Activated CD4-positive, alpha-beta T cell treated with anti-CD3 and anti-CD28 coated beads, Interleukin-2, amount 50 U/mL, for 16 hours (primary cell): ENCODE measurements around the gene SLC9A2.

Source experiments
- DNase-seq: peaks from one replicate; pipeline ENCODE4 v3.0.0-alpha.2; 2020

SLC9A2 gene

DNA sequence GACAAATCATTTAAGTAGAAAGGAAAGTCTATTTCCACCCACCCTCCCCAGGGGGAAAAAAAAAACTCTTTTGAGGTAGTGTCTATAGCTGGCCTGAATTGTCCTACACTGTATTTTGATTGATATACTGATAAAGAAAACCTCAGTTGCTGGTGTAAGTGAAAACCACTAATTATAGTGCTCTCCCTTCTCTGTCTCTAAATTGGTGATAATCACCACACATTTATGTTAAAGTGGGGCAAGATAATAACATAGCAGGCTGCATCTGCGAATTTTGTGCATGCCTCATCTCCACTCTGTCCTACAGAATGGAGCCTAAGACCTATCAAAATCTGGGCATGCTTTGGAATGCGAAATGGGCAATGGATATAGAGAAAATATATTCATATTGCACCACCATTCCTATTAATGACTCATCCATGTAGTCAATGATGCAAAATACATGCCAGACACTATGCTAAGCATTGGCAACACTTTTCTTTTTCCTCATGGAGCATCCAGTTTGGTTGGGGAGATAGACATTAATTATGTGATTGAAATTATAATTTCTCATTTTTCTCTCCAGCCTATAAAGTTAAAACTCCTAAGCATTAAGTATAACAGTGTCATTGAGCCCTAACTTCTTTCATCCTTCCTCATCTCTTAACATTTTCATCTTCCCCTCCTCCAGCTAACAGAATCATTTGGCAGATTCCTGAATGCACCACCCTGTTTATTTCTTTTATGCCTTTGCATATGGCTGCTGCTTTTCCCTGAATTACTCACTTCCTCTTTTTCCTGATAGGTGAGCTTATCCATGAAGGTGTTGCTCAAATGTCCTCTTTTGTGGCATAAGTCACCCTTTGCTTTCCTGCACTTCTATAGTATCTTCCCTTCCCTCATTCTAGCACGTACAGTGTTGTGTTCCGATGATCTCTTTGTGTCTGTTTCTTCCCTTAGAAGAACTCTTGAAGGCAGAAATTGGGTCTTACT lies 58.2 kb downstream of the SLC9A2 start:
- DNase-seq = no peak

DNA sequence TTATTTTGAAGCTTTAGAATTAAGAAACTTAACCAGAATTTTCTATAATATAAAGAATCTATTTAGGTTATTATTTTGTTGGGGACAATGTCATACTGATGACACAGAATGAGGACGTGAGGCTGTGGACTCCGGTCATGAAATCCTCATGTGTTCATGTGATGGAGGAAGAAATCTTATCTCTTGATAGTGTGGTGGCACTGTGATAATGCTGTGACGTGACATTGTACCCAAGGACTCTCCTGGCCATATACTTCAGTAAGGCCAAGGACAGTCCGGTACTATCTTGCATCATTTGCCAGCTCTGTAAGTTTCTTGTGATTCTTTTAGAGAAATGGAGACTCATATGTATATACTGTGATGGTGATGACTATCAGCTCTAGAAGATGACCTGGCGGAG lies 59.1 kb downstream of the SLC9A2 start:
- DNase-seq = no peak

DNA sequence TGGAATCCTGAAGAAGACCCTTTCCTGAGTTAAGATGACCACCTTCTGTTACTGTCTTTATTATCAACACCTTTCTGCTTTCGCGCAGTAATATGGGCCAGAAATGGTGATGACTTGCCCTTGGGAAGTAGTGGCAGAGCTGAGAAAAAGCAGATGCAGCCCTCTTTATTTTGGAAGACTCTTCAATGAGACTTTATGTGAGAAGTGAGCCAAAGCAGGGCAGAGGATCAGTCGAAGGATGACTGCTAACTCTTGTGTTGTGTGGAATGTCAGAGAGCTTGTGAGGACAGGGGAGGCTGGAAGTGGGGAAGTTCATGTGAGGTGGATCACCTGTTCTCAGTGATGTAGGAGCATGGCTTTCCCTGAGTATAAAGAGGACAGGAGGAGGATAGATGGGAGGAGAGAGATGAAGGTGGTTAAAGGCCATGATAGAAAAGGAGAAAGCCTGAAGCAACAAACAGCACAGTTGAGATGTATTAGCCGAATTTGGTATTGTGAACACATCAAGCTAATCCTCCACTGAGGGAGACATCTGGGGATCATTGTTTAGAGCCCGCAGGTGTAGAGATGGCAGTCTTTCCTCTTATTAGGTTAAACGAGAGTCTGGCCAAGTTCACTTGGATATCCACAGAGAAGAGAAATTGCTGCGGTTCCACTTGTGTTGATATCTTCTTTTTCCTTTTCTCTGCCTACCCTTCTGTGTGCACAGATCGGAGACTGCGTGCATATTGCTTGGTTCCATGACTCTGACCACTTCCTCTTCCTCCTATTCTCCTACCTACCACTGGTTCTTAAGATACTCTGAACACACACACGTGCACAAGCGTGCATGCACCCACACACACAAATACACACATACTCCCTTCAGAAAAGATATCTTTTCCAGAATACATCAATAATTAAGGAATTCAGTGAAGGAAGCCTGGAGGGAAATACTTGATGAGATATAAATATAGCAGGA lies 67.4 kb downstream of the SLC9A2 start:
- no peak for DNase-seq

DNA sequence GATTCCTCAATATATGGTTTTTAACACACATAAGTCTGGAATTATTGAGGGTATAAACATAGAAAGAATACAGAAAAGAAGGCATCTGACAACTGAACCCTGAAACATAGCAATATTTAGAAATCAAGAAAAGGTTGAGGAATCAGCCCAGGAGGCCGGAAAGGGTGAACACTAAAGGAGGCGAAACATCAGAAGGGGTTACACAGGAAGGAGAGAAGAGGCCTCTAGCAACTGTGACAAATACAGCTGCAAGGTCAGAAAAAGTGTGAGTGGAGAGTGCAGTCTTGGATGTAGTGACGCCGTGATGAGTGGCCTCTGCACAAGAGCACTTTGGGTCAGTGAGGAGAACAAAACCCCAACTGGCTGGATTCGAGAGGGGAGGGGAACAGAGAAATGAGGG lies 70.7 kb downstream of the SLC9A2 start:
- DNase-seq = no peak

DNA sequence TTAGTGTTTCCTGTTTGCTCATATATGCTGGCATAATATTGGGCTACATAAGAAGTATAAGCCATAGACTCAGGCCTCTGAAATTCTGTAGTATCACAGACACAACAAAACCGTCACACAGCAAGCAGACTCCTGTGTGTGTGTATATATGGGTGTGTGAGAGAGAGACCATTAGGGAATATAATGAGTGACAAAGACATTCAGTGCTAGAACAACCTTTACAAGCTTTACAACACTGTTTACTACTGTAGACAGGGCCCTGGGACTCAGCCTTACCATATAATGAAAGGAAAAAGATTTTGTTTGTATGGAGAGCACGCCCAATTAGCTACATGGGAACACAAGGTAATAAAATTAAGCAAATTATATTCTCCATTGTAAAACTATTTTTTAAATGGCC lies 77.1 kb downstream of the SLC9A2 start:
- no peak for DNase-seq

DNA sequence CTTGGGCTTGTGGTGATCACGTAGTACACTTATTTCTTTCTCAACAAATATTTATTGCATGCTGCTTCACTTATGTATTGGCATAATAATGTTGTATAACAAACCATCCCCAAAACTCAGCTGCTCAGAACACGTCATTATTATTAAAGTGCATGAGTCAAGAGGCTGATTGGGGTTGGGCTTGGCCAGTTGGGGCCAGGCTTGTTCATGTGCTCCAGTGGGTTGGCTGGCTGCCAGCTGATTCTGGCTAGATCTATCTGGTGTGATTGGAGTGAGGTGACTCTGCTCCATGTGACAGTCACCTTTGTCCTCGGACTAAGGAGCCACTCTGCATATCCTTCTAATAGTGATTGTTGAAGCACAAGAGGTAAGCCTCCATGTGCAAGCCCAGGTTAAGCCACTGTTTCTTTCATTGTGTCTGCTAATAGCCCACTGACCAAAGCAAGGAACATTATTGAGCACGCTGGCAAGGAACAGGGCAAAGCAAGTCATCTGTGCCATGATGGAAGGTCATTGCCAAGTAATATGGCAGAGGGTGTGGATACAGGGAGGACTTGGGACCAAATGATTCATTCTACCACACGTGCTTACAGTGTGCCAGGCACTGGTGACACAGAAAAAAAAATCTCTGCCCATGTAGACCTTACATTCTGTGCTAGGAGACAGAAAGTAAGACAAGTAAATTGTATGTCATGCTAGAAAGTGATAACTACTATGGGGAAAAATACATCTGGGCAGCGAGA lies 79.2 kb downstream of the SLC9A2 start:
- no peak for DNase-seq

DNA sequence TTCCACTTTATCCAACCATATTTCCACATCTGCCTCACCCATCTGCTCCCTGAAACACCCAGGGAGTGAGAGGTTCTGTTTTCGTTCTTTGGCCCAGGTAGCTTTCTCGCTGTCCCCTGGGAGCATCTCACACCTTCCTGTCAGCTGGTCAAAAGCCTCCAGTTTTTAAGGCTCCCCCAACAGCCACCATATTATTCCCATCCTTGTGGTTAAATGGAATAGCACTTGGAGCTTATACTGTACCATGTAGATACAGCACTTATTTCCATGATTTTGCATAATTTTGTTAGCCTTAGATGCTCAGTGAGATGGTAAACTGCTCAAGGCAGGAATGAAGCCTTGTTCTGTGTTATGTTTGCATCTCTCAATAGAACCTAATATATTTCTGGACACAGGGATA lies 84.0 kb downstream of the SLC9A2 start:
- no peak for DNase-seq

DNA sequence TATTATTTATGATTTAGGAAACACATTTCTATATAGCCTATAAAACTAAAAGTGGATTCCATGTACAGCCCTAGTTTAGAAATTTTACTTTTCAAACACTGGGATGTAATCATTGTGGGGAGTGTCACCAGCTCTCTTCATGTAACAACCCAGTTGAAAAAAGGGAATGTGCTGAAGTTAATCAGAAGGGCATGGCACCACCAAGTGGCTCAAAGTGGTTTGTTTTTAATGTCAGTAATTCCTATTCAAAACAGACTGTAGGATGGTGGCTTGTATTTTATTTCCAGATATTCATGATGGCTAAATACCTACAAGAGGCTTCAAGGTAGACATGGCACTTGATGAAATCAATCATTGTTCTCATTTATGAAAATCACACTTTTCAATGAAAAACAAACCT lies 84.4 kb downstream of the SLC9A2 start:
- DNase-seq = no peak

DNA sequence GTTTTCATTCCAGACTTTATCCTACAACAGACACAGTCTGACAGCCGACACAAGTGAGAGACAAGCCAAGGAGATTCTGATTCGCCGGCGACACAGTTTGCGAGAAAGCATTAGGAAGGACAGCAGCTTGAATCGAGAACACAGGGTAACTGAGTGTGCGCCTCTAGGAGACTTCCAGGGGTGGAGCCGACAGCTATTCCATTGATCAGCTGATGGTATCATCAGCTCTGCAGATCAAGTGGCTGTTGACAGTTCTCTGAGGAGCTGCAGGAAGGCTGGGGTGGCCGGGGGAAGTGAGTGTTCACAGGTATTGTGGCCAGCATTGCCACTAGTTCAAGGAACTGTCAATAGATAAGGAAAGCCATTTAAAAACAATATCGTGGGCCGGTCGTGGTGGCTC lies 85.2 kb downstream of the SLC9A2 start:
- no peak for DNase-seq

DNA sequence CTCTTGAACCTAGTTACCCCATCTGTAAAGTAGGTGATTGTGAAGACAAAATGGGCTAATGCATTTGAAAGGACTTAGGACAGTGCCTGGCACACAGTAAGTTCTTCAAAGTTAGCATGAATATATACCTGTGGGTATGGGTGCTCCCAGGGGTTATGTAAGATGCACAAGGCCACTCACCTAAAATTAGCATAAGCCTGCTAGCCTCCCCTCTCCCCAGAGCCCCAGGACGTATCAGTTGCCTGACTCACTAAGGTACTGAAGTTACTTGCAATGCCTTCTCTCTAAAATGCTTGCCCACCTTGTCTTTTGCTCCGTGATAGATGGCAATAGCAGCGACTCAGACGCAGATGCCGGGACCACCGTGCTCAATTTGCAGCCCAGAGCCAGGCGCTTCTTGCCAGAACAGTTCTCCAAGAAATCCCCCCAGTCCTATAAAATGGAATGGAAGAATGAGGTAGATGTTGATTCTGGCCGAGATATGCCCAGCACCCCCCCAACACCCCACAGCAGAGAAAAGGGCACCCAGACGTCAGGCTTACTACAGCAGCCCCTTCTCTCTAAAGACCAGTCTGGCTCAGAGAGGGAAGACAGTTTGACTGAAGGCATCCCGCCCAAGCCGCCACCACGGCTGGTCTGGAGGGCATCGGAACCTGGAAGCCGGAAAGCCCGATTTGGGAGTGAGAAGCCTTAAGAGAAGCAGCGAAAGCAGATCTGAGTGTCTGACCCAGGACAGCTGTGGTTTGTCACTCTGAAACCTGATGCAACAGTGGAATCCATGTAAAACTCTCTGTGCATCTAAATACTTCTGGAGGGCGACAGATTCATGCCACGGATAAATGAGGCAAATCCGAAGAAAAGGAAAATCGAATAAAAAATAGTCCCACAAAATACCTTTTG lies 88.7 kb downstream of the SLC9A2 start:
- no peak for DNase-seq

DNA sequence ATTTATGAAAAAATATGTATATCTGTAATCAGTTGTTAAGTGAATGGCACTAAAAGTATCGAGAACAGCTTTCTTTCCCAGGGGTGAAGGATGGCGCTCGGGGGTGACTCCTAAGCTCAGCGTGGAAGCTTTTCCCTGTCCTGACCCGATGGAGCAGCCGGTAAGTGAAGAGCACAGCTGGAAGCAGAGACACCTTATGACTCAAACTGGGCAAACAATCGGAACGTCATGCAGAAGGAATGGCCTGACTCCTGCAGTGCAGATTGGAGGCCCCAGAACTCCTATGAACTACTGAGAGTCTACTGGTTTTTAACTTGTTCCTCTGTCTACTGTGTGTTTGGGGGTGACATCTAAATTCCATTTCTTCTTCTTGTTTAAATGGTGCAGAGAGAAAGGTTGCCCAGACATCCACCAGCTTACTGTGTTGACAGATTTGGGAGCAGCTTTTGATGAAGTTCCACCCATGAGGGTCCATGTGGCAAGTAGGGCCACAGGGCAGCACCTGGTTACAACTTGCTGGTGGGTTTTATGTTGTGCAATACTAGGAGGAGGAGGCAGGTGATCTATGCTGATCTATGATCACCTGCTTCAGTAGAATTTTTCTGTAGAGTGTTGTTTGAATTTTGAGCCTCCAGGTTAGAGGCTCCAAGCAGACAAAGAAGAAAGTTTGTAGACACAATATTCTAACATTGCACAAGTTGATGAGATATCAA lies 89.7 kb downstream of the SLC9A2 start:
- DNase-seq = no peak

DNA sequence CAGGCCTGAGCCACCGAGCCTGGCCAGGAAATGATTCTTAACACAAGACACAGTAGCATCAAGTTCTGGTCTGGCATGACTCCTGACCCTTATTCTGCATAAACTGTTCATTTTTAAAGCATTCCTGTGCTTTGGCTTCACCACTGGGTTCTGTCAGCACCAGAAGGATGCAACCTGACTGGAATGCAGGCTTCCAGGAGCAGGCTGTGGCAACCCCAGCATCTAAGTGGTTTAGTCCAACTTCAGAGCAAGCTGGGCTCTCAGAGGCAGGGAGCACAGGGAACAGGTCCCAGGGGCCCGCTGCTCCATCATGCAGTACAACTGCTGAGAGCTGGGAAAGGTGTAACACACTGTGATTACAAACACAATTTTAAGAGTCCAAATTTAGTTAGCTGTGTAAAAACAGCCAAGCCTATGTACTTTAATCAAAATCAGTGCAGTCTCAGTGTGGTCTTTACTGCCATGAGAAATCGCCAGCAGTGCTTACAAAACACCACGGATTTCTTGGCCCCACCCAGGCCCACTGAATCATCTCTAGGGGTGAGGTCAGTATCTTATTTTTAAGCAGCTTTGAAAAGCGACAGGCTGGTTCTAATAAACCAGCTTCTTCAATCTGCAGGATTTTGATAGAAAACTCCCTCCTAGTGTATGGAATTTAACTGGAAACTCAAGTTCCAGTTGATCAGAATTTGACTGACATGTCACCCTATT lies 98.1 kb downstream of the SLC9A2 start:
- no peak for DNase-seq

DNA sequence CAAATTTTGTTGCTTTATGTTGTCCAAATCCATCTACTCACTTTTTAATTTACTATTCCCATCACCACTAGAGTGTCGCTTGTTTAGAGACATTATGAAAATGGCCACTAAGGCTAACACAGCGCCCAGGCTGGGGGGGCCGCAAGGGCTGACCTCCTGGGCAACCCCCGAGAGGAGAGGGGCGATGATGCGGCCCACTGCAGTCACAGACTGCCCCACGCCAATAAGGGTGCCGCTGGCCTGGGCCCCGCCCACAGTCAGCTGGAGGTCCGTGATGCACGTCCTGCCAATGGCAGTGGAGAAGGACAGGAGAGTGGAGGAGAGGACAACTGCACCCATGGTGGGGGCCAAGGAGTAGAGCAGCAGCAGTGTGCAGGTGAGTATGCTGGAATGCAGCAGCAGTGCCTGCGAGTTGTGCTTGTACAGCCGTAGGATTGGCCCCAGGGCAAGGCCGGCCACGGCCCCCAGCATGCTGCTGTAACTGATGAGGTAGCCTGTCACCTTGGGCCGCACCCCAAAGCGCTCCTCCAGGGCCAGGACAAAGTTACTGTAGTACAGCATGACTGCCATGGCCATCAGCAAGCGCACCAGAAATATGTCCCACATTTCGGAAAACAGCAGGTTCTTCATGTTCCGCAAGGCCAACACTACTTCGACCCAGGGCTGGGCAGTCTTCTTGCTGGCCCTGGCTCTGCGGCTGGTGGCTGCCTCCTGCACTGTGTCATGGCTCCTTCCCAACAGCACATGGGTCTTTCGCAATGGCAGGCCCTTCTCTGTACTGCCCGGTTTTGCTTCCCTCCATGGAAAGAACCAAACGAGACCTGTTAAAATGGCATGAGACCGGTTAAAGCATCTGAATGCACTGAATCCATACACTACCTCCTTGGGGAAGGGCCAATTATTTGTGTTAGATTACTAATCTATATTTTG lies 99.3 kb downstream of the SLC9A2 start:
- DNase-seq = no peak

DNA sequence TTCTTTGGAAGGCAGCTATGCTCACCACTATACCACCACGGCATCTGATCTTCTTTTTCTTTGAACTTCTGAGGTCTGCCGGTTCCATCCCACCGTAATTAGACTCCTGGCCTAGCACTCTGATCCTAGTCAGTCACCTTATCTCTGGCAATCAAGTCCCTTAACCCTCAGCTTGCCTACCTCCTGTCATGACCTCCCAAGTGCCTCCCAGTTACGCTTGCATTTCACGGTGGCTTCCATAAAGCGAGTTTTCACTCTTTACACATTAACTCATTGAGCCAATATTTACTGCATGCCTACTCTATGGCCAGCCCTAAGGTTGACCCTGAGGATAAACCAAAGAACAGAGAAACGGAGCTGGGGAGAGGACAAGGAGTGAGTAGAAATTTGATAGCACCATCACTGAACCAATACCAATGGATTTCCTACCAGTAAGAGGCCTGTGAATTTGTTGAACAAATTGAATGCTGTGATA lies 104.7 kb downstream of the SLC9A2 start:
- DNase-seq = no peak

DNA sequence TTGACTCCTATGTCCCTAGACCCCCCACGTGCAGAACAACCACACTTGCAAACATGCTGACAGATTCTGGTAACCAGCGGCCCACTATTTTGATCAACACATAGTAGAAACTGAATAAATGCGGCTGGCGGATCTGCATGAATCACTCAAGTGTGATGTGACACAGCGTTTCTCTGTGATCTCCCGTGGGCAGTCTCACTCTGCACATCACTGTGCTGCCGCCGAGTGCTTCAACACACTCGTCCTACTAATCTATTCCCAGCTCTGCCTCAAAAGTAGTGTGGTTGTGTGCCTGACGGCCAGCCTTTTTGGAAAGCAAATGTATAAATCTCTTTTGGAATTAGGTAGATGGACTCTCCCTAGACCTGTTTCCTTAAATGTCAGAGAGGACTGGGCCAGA lies 105.2 kb downstream of the SLC9A2 start:
- no peak for DNase-seq

DNA sequence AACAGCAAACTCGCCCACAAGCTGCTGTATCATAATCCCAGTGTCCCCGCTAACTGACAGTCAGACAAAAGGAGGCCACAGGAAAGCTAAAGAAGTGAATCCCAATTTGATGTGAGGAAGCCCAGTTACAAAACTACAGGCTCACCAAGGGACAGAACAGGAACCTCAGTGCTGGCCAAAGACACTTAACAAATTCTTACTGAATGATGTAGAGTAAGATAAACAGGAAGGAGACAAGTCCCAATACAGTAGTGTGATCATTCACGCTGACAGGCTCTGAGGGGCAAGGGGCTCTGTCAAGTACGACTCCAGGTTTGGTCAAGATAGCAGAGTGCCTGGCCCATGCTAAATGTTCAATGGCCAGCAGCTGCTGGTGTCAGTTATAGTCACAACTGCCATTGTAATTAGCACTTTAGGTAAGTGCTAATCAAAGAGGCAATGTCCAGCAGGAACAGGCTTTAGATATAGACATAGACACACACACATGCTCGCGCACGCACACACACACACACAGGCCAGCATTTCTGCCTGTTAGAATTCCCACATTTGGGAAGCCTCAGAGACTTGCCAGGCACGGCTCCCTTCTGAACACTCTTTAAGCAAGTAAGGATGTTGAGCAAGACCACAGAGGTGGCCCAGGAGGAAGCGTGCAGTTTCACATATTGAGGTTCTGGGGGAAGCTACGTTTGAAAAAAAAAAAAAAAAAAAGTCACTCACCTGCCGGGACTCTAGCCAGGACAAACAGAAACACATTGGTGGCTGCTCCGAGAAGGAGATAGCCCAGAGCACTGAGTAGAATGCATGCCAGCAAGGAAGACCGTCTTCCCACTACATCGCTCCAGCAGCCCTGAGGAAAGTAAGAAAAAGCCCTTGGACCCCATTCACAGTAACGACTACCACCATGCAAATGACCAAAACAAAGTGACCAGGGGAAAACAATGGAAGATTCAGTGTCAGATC lies 107.1 kb downstream of the SLC9A2 start:
- no peak for DNase-seq

DNA sequence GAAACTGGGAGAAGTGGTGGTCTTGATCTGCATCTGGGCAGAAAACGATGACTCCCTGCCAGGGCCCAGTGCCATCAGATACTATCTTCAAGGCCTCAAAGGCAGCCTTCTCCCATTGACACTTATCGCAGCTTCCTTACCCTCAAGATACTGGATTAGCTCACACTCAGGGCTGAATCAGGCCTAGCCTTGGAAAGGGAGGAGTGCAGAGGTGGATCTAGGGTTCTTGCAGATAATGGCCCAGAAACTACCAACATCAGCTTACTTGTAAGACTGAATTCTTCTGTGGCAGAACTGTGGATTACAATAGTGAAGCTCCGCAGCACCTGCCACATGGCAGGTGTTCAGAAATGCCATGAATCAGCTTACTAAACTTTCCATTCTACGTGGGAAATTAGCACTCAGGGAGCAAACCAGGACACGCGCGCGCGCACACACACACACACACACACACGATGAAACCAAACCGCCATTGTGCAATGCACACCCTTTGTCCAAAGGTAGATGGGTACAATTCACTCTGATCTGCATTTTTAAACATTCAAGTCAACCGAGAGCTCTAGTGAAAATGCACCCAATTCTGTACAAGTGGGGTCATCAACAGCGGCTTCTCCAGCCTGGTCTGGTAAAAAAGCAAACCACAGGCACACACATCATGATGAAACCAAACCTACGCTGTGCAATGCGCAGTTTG lies 116.2 kb downstream of the SLC9A2 start:
- no peak for DNase-seq

DNA sequence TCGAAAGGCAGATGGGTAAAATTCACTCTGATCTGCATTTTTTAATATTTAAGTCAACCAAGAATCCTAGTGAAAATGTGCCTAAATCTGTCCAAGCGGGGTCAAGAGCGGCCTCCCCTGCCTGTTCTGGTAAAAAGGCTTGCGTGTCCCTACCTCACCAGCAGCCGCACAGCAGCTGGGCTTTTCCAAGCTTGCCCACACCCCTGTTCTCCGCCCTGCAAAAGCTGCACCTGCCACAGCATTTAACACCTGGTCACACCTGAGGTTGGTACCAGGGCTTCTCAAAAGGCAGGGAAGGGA lies 116.7 kb downstream of the SLC9A2 start:
- DNase-seq = no peak
